ENCODE measurements around the gene RESP18. TPM values are rescaled to one million over a fixed set of nuclear protein-coding genes. Genes with fewer than 3 reads are reported as not detected.
"Not testable (repeated sequence)": the region's sequence is repeated elsewhere in the genome, so short reads cannot be mapped to it uniquely, and the experiment has no call there.

The RESP18 gene
- total RNA-seq, 1 experiment from 2014 or later, result not detected

- no peak for DNase-seq (ENCODE audit: low spot score)
These were observed 39.9 kb downstream of the RESP18 start for GRCh38 chr2:219292616-219293015.

- DNase-seq (ENCODE audit: low spot score), result no peak
These were observed 40.5 kb downstream of the RESP18 start for GRCh38 chr2:219291910-219292490.

- no peak for DNase-seq (ENCODE audit: low spot score)
These were observed 41.1 kb downstream of the RESP18 start for GRCh38 chr2:219291394-219291793.

- DNase-seq (ENCODE audit: low spot score), result no peak
These were observed 42.0 kb downstream of the RESP18 start for GRCh38 chr2:219290381-219291171.

- peak; percentile 26 for DNase-seq (ENCODE audit: low spot score)
These were observed 42.8 kb downstream of the RESP18 start for GRCh38 chr2:219289537-219290361.

GRCh38 chr2:219289195-219289536 lies 43.4 kb downstream of the RESP18 start:
- no peak for DNase-seq (ENCODE audit: low spot score)

- DNase-seq (ENCODE audit: low spot score), result no peak
These were observed 44.8 kb downstream of the RESP18 start for GRCh38 chr2:219287580-219288265.

GRCh38 chr2:219287116-219287440 lies 45.5 kb downstream of the RESP18 start:
- DNase-seq (ENCODE audit: low spot score), result not testable (repeated sequence)

- DNase-seq (ENCODE audit: low spot score), result no peak
These were observed 46.0 kb downstream of the RESP18 start for GRCh38 chr2:219286436-219287115.

- no peak for DNase-seq (ENCODE audit: low spot score)
These were observed 46.6 kb downstream of the RESP18 start for GRCh38 chr2:219285894-219286425.

- DNase-seq (ENCODE audit: low spot score), result no peak
These were observed 47.2 kb downstream of the RESP18 start for GRCh38 chr2:219285373-219285735.

- DNase-seq (ENCODE audit: low spot score), result no peak
These were observed 47.8 kb downstream of the RESP18 start for GRCh38 chr2:219284501-219285372.

- no peak for DNase-seq (ENCODE audit: low spot score)
These were observed 49.5 kb downstream of the RESP18 start for GRCh38 chr2:219282943-219283581.

GRCh38 chr2:219282375-219282774 lies 50.2 kb downstream of the RESP18 start:
- DNase-seq (ENCODE audit: low spot score), result no peak

- DNase-seq (ENCODE audit: low spot score), result peak; percentile 27
These were observed 51.0 kb downstream of the RESP18 start for GRCh38 chr2:219281588-219281987.

GRCh38 chr2:219280651-219281050 lies 51.9 kb downstream of the RESP18 start:
- no peak for DNase-seq (ENCODE audit: low spot score)

GRCh38 chr2:219279916-219280516 lies 52.5 kb downstream of the RESP18 start:
- DNase-seq (ENCODE audit: low spot score), result no peak

- DNase-seq (ENCODE audit: low spot score), result peak; percentile 95
These were observed 53.2 kb downstream of the RESP18 start, which contains the start of gene DNAJB2 for GRCh38 chr2:219279151-219279915. Gene DNAJB2 (plus strand): TSS chr2:219279366. CDS start chr2:219279834, 468 bp downstream.
